Measurements from ENCODE around the gene OST4.
"Not testable (repeated sequence)": the region's sequence is repeated elsewhere in the genome, so short reads cannot be mapped to it uniquely, and the experiment has no call there.

OST4 gene

GRCh38 chr2:27071277-27071989 lies at the start of gene OST4:
Gene OST4 (minus strand): TSS chr2:27071654.
- Histone ChIP-seq H3K27me3 (ENCODE audit: insufficient read depth, insufficient read length) (no peaks in the 10 kb centered on the region), H3K9me3 (ENCODE audit: insufficient read depth, low read length) (no peaks in the 10 kb centered on the region), H3K9ac (ENCODE audit: insufficient read length, low read depth) (peak within 1 kb of the TSS; percentile 94), H3K4me1 (ENCODE audit: insufficient read depth, insufficient read length) (no peaks in the 10 kb centered on the region), H3K4me3 (ENCODE audit: insufficient read length, low read depth) (peak within 1 kb of the TSS; percentile 93), H3K36me3 (ENCODE audit: insufficient read depth, insufficient read length, low read length) (peaks cover 40% of the 10 kb centered on the region)
- DNase-seq (ENCODE audit: low read depth, low spot score) = peak; percentile 88
- no peak for TF ChIP-seq ZNF274 (IDR thresholded peaks at IDR 0.05; ENCODE audit: low read depth, low read length)

DNA sequence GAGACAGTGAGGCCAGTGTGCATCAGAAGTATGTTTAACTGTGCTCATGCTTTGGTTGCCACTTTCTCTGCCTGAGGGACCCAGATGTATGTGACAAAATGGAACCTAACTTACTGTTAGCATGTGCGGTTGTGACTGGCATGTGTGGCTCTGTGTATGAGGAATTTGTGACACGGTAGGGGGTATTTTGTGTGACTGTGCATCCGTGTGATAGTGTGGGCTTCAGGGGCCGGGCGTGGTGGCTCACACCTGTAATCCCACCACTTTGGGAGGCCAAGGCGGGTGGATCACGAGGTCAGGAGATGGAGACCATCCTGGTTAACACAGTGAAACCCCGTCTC lies 47.8 kb upstream of the OST4 start:
- not testable (repeated sequence) for H3K9me3 ChIP-seq (ENCODE audit: insufficient read depth, low read length); DNase-seq (ENCODE audit: low read depth, low spot score); H3K36me3 ChIP-seq (ENCODE audit: insufficient read depth, insufficient read length, low read length); H3K4me1 ChIP-seq (ENCODE audit: insufficient read depth, insufficient read length)
- Histone ChIP-seq H3K27me3 (ENCODE audit: insufficient read depth, insufficient read length) (peaks cover 71% of the 10 kb centered on the region), H3K4me3 (ENCODE audit: insufficient read length, low read depth) (peak overlapping the region; percentile 36), H3K9ac (ENCODE audit: insufficient read length, low read depth) (peak overlapping the region; percentile 42)

- H3K9me3 ChIP-seq (ENCODE audit: insufficient read depth, low read length) = no peaks in the 10 kb centered on the region
- H3K4me3 ChIP-seq (ENCODE audit: insufficient read length, low read depth) = peak within 1 kb of the TSS; percentile 36
- peaks cover 66% of the 10 kb centered on the region for H3K27me3 ChIP-seq (ENCODE audit: insufficient read depth, insufficient read length)
- no peak for TF ChIP-seq ZNF274 (IDR thresholded peaks at IDR 0.05; ENCODE audit: low read depth, low read length)
- no peak for TF ChIP-seq YY1 (IDR thresholded peaks at IDR 0.05; ENCODE audit: insufficient read depth, insufficient read length)
- no peak for TF ChIP-seq SUZ12 (IDR thresholded peaks at IDR 0.05; ENCODE audit: extremely low read depth, insufficient read depth, insufficient read length)
- DNase-seq (ENCODE audit: low read depth, low spot score) = no peak
- H3K36me3 ChIP-seq (ENCODE audit: insufficient read depth, insufficient read length, low read length) = no peaks in the 10 kb centered on the region
- H3K9ac ChIP-seq (ENCODE audit: insufficient read length, low read depth) = peak within 1 kb of the TSS; percentile 42
- peaks cover 5% of the 10 kb centered on the region for H3K4me1 ChIP-seq (ENCODE audit: insufficient read depth, insufficient read length)
Measured at GRCh38 chr2:27118525-27119329, 47.3 kb upstream of the OST4 start, which contains the start of gene CGREF1. Gene CGREF1 (minus strand): TSS chr2:27119128. CDS start chr2:27104366, 14,762 bp downstream.

GRCh38 chr2:27117995-27118524 lies 46.6 kb upstream of the OST4 start:
- no peaks in the 10 kb centered on the region for H3K9me3 ChIP-seq (ENCODE audit: insufficient read depth, low read length)
- peak overlapping the region; percentile 17 for H3K9ac ChIP-seq (ENCODE audit: insufficient read length, low read depth)
- TF ChIP-seq SUZ12 (IDR thresholded peaks at IDR 0.05; ENCODE audit: extremely low read depth, insufficient read depth, insufficient read length) (no peak), ZNF274 (IDR thresholded peaks at IDR 0.05; ENCODE audit: low read depth, low read length) (no peak), YY1 (IDR thresholded peaks at IDR 0.05; ENCODE audit: insufficient read depth, insufficient read length) (no peak)
- DNase-seq (ENCODE audit: low read depth, low spot score) = no peak
- peak overlapping the region; percentile 36 for H3K4me3 ChIP-seq (ENCODE audit: insufficient read length, low read depth)
- peaks cover 59% of the 10 kb centered on the region for H3K27me3 ChIP-seq (ENCODE audit: insufficient read depth, insufficient read length)
- no peaks in the 10 kb centered on the region for H3K36me3 ChIP-seq (ENCODE audit: insufficient read depth, insufficient read length, low read length)
- H3K4me1 ChIP-seq (ENCODE audit: insufficient read depth, insufficient read length) = peaks cover 4% of the 10 kb centered on the region

- no peak for DNase-seq (ENCODE audit: low read depth, low spot score)
- Histone ChIP-seq H3K9me3 (ENCODE audit: insufficient read depth, low read length) (no peaks in the 10 kb centered on the region), H3K9ac (ENCODE audit: insufficient read length, low read depth) (no peak overlapping the region), H3K27me3 (ENCODE audit: insufficient read depth, insufficient read length) (peaks cover 33% of the 10 kb centered on the region), H3K4me1 (ENCODE audit: insufficient read depth, insufficient read length) (peaks cover 5% of the 10 kb centered on the region), H3K4me3 (ENCODE audit: insufficient read length, low read depth) (no peak overlapping the region), H3K36me3 (ENCODE audit: insufficient read depth, insufficient read length, low read length) (no peaks in the 10 kb centered on the region)
- TF ChIP-seq ZNF274 (IDR thresholded peaks at IDR 0.05; ENCODE audit: low read depth, low read length) (no peak), YY1 (IDR thresholded peaks at IDR 0.05; ENCODE audit: insufficient read depth, insufficient read length) (no peak), SUZ12 (IDR thresholded peaks at IDR 0.05; ENCODE audit: extremely low read depth, insufficient read depth, insufficient read length) (no peak)
Measured at GRCh38 chr2:27115519-27115918, 44.1 kb upstream of the OST4 start.

GRCh38 chr2:27111392-27112078 lies 40.1 kb upstream of the OST4 start:
- H3K27me3 ChIP-seq (ENCODE audit: insufficient read depth, insufficient read length); H3K36me3 ChIP-seq (ENCODE audit: insufficient read depth, insufficient read length, low read length); H3K4me3 ChIP-seq (ENCODE audit: insufficient read length, low read depth); H3K9me3 ChIP-seq (ENCODE audit: insufficient read depth, low read length); DNase-seq (ENCODE audit: low read depth, low spot score); H3K4me1 ChIP-seq (ENCODE audit: insufficient read depth, insufficient read length); H3K9ac ChIP-seq (ENCODE audit: insufficient read length, low read depth): not testable (repeated sequence)

- not testable (repeated sequence) for H3K36me3 ChIP-seq (ENCODE audit: insufficient read depth, insufficient read length, low read length); H3K4me3 ChIP-seq (ENCODE audit: insufficient read length, low read depth); H3K4me1 ChIP-seq (ENCODE audit: insufficient read depth, insufficient read length); DNase-seq (ENCODE audit: low read depth, low spot score); H3K9ac ChIP-seq (ENCODE audit: insufficient read length, low read depth); H3K27me3 ChIP-seq (ENCODE audit: insufficient read depth, insufficient read length); H3K9me3 ChIP-seq (ENCODE audit: insufficient read depth, low read length)
Measured at GRCh38 chr2:27110603-27111352, 39.3 kb upstream of the OST4 start.
